Spinal cord (tissue), 10 donors: Measurements from ENCODE around the gene CHAT. TPM values are rescaled to one million over a fixed set of nuclear protein-coding genes. Genes with fewer than 3 reads are reported as not detected.

Experiments
- DNase-seq, 6 donors: peaks; one replicate each; pipeline versions ENCODE4 v3.0.0 to v3.0.0-alpha.2; 2013 to 2015; ENCODE audit warnings: low spot score in 6 of 6, low read depth in 4 of 6
- H3K27ac ChIP-seq: one replicate; pipeline ENCODE4 v1.5.1; 2013; ENCODE audit warnings: low read depth, low read length, control low read depth
- H3K27me3 ChIP-seq: one replicate; pipeline ENCODE4 v1.6.1; 2013; ENCODE audit warnings: low read length; ENCODE audit not compliant: control insufficient read depth, insufficient read depth
- H3K36me3 ChIP-seq: one replicate; pipeline ENCODE4 v1.6.1; 2013; ENCODE audit warnings: low read length; ENCODE audit not compliant: control insufficient read depth, insufficient read depth
- H3K4me1 ChIP-seq: one replicate; pipeline ENCODE4 v1.6.1; 2013; ENCODE audit warnings: low read length; ENCODE audit not compliant: control insufficient read depth, insufficient read depth
- H3K4me3 ChIP-seq: one replicate; pipeline ENCODE4 v1.5.1; 2013; ENCODE audit warnings: low read depth, low read length, control low read depth
- H3K9me3 ChIP-seq: one replicate; pipeline ENCODE4 v1.6.1; 2013; ENCODE audit warnings: low read length; ENCODE audit not compliant: control insufficient read depth, insufficient read depth
- WGBS: methylation state at CpG from one replicate; pipeline ENCODE4 v1.1.5; 2013; ENCODE audit warnings: missing lambda C conversion rate; ENCODE audit not compliant: insufficient coverage; 5-methylcytosine and 5-hydroxymethylcytosine counted together
- long read RNA-seq, 4 donors: transcript quantifications; one replicate each; lab custom pipeline, GENCODE V29; 2026
- polyA plus RNA-seq, 2 donors: library from polyadenylated mRNA; unstranded; fragments of 120-200 nt; gene quantifications; one replicate each; pipeline ENCODE4 v1.2.1, GENCODE V29; 2013; ENCODE audit not compliant: insufficient read length in 2 of 2
- total RNA-seq, 2 donors: library from RNA; depleted of rRNA in 1 of 2; stranded (reverse); fragments of 120-200 nt in 1 of 2; fragments of >200 nt in 1 of 2; gene quantifications; one replicate each; pipeline versions ENCODE4 v1.2.3 to v1.2.4, GENCODE V29; 2013 to 2014
- donor health status: healthy.

The CHAT gene
- total RNA-seq (1 to 10 TPM in 1 of 2 donors, under 1 TPM in 1; 0.61 to 2.9 TPM), polyA plus RNA-seq (1 to 10 TPM; 1.6 to 1.8 TPM)
- long read RNA-seq, donor 1: 0 reads
- long read RNA-seq, donor 2: 0 reads
- long read RNA-seq, donor 3: 0 reads
- long read RNA-seq, donor 4: 0 reads

GRCh38 chr10:49613882-49614241, at the start of gene CHAT:
TSS of gene CHAT (plus strand) at chr10:49614037. CDS start at chr10:49614190, 153 bp downstream.
- Histone ChIP-seq H3K27ac (no peak within 1 kb of the TSS), H3K4me1 (peaks cover 55% of the 10 kb centered on the region), H3K4me3 (no peak within 1 kb of the TSS), H3K36me3 (no peaks in the 10 kb centered on the region), H3K9me3 (no peaks in the 10 kb centered on the region), H3K27me3 (peaks cover 93% of the 10 kb centered on the region)
- under 1% methylated on average over 9 of the region's 10 CpGs for WGBS
- DNase-seq: no peak

- DNase-seq: no peak
- Histone ChIP-seq H3K27me3 (peaks cover 3% of the 10 kb centered on the region), H3K4me3 (no peak overlapping the region), H3K27ac (no peak overlapping the region), H3K4me1 (no peaks in the 10 kb centered on the region), H3K36me3 (no peaks in the 10 kb centered on the region), H3K9me3 (no peaks in the 10 kb centered on the region)
- 82% methylated on average over 3 of the region's 4 CpGs for WGBS
Measured at GRCh38 chr10:49564461-49565009, 49.3 kb upstream of the CHAT start.

DNA sequence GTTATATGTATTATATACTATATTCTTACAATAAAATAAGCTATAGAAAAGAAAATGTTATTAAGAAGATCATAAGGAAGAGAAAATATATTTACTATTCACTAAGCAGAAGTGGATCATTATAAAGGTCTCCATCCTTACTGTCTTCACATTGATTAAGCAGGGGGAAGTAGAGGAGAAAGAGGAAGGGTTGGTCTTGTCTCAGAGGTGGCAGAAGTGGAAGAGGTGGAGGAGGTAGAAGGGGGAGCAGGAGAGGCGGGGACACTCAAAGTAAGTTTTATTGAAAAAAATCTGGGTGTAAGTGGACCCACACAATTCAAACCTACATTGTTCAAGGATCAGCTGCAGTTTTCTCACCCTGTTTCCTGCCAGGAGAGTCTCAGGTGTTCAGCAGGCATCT, 46.0 kb upstream of the CHAT start:
- Histone ChIP-seq H3K27ac (no peak overlapping the region), H3K4me3 (no peak overlapping the region), H3K4me1 (peaks cover 4% of the 10 kb centered on the region), H3K27me3 (no peaks in the 10 kb centered on the region), H3K36me3 (no peaks in the 10 kb centered on the region), H3K9me3 (no peaks in the 10 kb centered on the region)
- no peak for DNase-seq
- no CpG with 5 or more reads among the region's 1 CpG for WGBS

DNA sequence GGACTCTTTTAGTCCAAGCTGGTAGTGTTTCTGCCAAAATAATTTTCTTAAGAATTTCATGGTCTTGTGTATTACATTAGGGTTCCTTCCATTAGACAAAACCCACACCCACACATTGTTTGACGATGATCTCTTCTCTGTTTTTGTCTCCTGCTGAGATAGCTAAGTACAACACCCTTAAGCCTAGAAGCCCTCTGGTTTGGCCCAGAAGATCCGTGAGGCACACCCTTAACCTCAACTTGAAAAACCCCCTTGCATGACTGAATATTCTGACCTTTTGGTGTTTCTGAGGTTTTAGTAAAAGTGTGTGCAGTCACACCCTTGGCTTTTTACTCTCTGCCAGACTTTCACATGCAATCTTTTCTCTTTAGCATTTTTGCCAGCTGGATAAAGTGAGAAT, 45.6 kb upstream of the CHAT start:
- Histone ChIP-seq H3K36me3 (no peaks in the 10 kb centered on the region), H3K4me3 (no peak overlapping the region), H3K27me3 (no peaks in the 10 kb centered on the region), H3K27ac (no peak overlapping the region), H3K9me3 (no peaks in the 10 kb centered on the region), H3K4me1 (peaks cover 4% of the 10 kb centered on the region)
- WGBS: 71% methylated on average over 2 of the region's 2 CpGs
- DNase-seq: no peak

DNA sequence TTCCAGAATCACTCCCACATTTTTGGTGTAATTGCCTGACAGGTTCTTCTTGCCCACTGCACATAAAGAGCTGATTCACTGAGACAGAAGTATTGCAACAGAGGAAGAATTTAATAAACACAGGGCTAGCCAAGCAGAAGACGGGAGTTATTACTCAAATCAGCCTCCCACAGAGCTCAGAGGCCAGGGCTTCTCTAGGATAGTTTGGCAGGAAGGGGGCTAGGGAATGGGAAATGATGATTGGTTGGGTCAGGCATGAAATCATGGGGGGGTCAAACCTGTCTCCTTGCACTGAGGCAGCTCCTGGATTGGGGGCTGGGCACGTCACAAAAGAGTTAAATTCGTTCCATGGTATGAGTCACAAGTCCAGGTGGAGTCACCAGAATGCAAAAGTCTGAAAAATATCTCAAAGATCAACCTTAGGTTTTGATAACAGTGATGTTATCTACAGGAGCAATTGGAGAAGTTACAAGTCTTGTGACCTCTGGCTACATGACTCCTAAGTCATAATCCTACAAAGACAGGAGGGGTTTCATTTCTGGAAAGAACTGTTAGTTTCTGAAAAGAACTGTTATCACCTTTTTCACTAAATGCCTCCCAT, 44.7 kb upstream of the CHAT start:
- Histone ChIP-seq H3K27me3 (no peaks in the 10 kb centered on the region), H3K4me3 (no peak overlapping the region), H3K4me1 (peaks cover 4% of the 10 kb centered on the region), H3K9me3 (no peaks in the 10 kb centered on the region), H3K27ac (no peak overlapping the region), H3K36me3 (no peaks in the 10 kb centered on the region)
- DNase-seq: no peak
- 86% methylated on average over 1 of the region's 3 CpGs for WGBS

DNA sequence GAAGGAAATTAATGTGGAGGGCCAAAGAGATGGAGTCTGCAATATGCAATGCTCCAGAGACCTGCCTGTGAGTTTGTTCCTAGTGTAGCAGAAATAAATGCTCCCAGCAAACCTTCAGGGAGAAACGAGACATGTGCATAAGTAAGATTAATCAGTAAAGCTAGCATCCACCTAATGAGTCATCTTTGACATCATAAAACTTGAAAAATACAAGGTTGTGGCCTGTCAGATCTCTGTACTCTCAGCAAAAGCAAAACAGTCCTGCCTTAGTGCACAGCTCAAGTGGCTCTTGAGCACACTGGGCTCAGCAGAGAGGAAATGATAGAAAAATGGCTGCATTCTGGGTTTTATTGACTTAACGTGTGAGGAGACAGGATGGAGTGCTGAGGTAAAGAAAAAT, 42.4 kb upstream of the CHAT start:
- H3K4me1 ChIP-seq: peaks cover 4% of the 10 kb centered on the region
- DNase-seq: peak in 1 of 6 donors; percentile 4
- no peaks in the 10 kb centered on the region for H3K36me3 ChIP-seq
- no peak overlapping the region for H3K4me3 ChIP-seq
- no peak overlapping the region for H3K27ac ChIP-seq
- no peaks in the 10 kb centered on the region for H3K27me3 ChIP-seq
- no CpG with 5 or more reads among the region's 2 CpGs for WGBS
- no peaks in the 10 kb centered on the region for H3K9me3 ChIP-seq

GRCh38 chr10:49572594-49573114, 41.2 kb upstream of the CHAT start:
- Histone ChIP-seq H3K4me1 (peaks cover 4% of the 10 kb centered on the region), H3K9me3 (no peaks in the 10 kb centered on the region), H3K36me3 (no peaks in the 10 kb centered on the region), H3K27me3 (no peaks in the 10 kb centered on the region), H3K4me3 (no peak overlapping the region), H3K27ac (no peak overlapping the region)
- no peak for DNase-seq
- WGBS: 71% methylated on average over 9 of the region's 9 CpGs

DNA sequence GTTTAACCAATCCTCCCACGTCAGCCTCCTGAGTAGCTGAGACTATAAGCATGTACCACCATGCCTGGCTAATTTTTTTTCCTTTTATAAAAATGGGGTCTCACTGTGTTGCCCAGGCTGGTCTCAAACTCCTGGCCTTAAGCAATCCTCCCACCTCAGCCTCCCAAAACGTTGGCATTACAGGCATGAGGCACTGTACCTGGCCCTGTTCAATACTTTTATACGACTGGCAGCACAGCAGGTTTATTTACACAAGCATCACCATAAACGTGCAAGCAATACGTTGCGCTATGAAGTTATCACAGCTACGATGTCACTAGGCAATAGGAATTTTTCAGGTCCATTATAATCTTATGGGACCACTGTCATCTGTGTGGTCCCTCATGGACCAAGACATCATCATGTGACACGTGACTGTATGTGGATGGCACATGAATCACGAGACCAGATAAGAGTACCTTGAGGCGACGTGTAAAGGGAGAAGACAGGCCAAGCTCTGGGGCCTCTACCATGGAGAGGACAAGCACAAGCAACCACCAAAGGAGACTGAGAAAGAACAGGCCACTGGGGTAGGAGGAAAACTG, 38.3 kb upstream of the CHAT start:
- H3K4me3 ChIP-seq: no peak overlapping the region
- 88% methylated on average over 11 of the region's 11 CpGs for WGBS
- H3K27me3 ChIP-seq: no peaks in the 10 kb centered on the region
- no peak for DNase-seq
- no peaks in the 10 kb centered on the region for H3K36me3 ChIP-seq
- peaks cover 4% of the 10 kb centered on the region for H3K4me1 ChIP-seq
- H3K9me3 ChIP-seq: no peaks in the 10 kb centered on the region
- no peak overlapping the region for H3K27ac ChIP-seq

- WGBS: no CpG with 5 or more reads among the region's 2 CpGs
- no peaks in the 10 kb centered on the region for H3K27me3 ChIP-seq
Measured at GRCh38 chr10:49577182-49577925, 36.5 kb upstream of the CHAT start.

More at GRCh38 chr10:49577182-49577925, 36.5 kb upstream of the CHAT start:
- Histone ChIP-seq H3K9me3 (no peaks in the 10 kb centered on the region), H3K36me3 (no peaks in the 10 kb centered on the region), H3K4me3 (no peak overlapping the region), H3K4me1 (peaks cover 4% of the 10 kb centered on the region), H3K27ac (no peak overlapping the region)
- DNase-seq: no peak
